Left ventricle myocardium inferior (tissue), 1 donor: ENCODE data around the gene RFLNA. TPM values are rescaled to one million over a fixed set of nuclear protein-coding genes. Genes with fewer than 3 reads are reported as not detected.

Experiments
- DNase-seq: peaks from one replicate; pipeline ENCODE4 v3.0.0-alpha.2; 2020
- H3K27ac ChIP-seq: fragments of 200-600 bp; replicated peaks from 2 replicates; pipeline ENCODE4 v1.8.0; 2021
- H3K27me3 ChIP-seq: fragments of 200-600 bp; 2 replicates; pipeline ENCODE4 v1.8.0; 2021; ENCODE audit warnings: low read depth
- H3K36me3 ChIP-seq: fragments of 200-600 bp; 2 replicates; pipeline ENCODE4 v1.8.0; 2021
- H3K4me1 ChIP-seq: fragments of 200-600 bp; 2 replicates; pipeline ENCODE4 v1.8.0; 2021
- H3K4me3 ChIP-seq: fragments of 200-600 bp; 2 replicates; pipeline ENCODE4 v1.8.0; 2021; ENCODE audit warnings: mild to moderate bottlenecking, moderate library complexity
- H3K9me3 ChIP-seq: fragments of 200-600 bp; replicated peaks from 2 replicates; pipeline ENCODE4 v1.8.0; 2021
- CTCF ChIP-seq: fragments of 200-600 bp; IDR thresholded peaks from 2 replicates; pipeline ENCODE4 v1.8.0; 2021; ENCODE audit warnings: antibody characterized with exemption, mild to moderate bottlenecking, borderline replicate concordance
- intact Hi-C: fragments of 100-400 bp; cut with micrococcal nuclease; formaldehyde crosslinking; loops from one replicate; pipeline ENCODE4 v1.11.0; 2022
- total RNA-seq: library from RNA; stranded (reverse); fragmentation: NEBNext Ultra II Directional; extraction: Animal tissue kit (Norgen Biotek cat#: 25700); gene quantifications from one replicate; pipeline ENCODE4 v1.2.1, GENCODE V29; 2021
- donor health status: DM: no; HTN: yes; CAD: no; lungs with severe emphysema.

The RFLNA gene
- total RNA-seq, 1 donor from 2014 or later, result 0.27 TPM

- Histone ChIP-seq H3K27me3 (no peaks in the 10 kb centered on the region), H3K4me1 (no peaks in the 10 kb centered on the region), H3K27ac (no peak overlapping the region), H3K36me3 (peaks cover 89% of the 10 kb centered on the region), H3K4me3 (no peak overlapping the region), H3K9me3 (no peaks in the 10 kb centered on the region)
- intact Hi-C loops, result no loop called here
- no peak for DNase-seq
- TF ChIP-seq CTCF, result no peak
Observed at GRCh38 chr12:124341645-124342069, 46.8 kb downstream of the RFLNA start.

- TF ChIP-seq CTCF, result no peak
- no peak overlapping the region for H3K27ac ChIP-seq
- intact Hi-C loops, result no loop called here
Observed at GRCh38 chr12:124344022-124344421, 49.1 kb downstream of the RFLNA start.

GRCh38 chr12:124344526-124344925 lies 49.6 kb downstream of the RFLNA start:
- Histone ChIP-seq H3K27ac (no peak overlapping the region), H3K4me1 (no peaks in the 10 kb centered on the region), H3K27me3 (no peaks in the 10 kb centered on the region), H3K4me3 (no peak overlapping the region), H3K9me3 (no peaks in the 10 kb centered on the region), H3K36me3 (peaks cover 98% of the 10 kb centered on the region)
- DNase-seq, result no peak
- intact Hi-C loops, result no loop called here
- TF ChIP-seq CTCF, result no peak

More at GRCh38 chr12:124344022-124344421, 49.1 kb downstream of the RFLNA start:
- Histone ChIP-seq H3K36me3 (peaks cover 93% of the 10 kb centered on the region), H3K27me3 (no peaks in the 10 kb centered on the region), H3K4me3 (no peak overlapping the region), H3K9me3 (no peaks in the 10 kb centered on the region), H3K4me1 (no peaks in the 10 kb centered on the region)
- DNase-seq, result no peak

GRCh38 chr12:124345795-124346194 lies 50.9 kb downstream of the RFLNA start:
- Histone ChIP-seq H3K9me3 (no peaks in the 10 kb centered on the region), H3K4me3 (no peak overlapping the region), H3K4me1 (no peaks in the 10 kb centered on the region), H3K27me3 (no peaks in the 10 kb centered on the region), H3K27ac (no peak overlapping the region), H3K36me3 (peaks cover 100% of the 10 kb centered on the region)
- intact Hi-C loops, result no loop called here
- no peak for DNase-seq
- no peak for TF ChIP-seq CTCF

- intact Hi-C loops, result no loop called here
- H3K4me1 ChIP-seq, result peaks cover 5% of the 10 kb centered on the region
- no peak for DNase-seq
- no peak overlapping the region for H3K27ac ChIP-seq
- H3K27me3 ChIP-seq, result no peaks in the 10 kb centered on the region
- no peak for TF ChIP-seq CTCF
- H3K9me3 ChIP-seq, result no peaks in the 10 kb centered on the region
- H3K36me3 ChIP-seq, result peaks cover 100% of the 10 kb centered on the region
- H3K4me3 ChIP-seq, result no peak overlapping the region
Observed at GRCh38 chr12:124346425-124347168, 51.7 kb downstream of the RFLNA start.
